ENCODE measurements around the gene AOC1.

The AOC1 gene

DNA sequence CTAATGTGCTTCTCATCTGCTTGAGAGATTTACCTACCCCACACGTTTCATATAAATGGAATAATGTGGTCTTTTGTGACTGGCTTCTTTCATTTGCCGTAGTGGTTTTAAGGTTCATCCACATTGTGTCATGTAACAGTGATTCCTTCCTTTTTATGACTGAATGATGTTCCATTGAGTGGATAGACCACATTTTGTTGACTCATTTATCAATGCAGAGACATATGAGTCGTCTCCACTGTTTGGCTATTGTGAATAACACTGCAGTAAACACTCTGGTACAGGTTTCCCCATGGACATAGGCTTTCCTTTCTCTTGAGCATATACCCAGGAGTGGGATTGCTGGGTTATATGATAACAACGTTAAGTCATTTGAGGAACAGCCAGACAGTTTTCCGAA is 2.0 kb upstream of the AOC1 start:
- Histone ChIP-seq H3K9me3 (ENCODE audit: control insufficient read depth, insufficient read depth, low read length) (no peaks in the 10 kb centered on the region), H3K4me1 (ENCODE audit: control insufficient read depth, insufficient read depth, low read length) (peaks cover 1% of the 10 kb centered on the region; the same call in 1 of the 2 replicates), H3K4me3 (ENCODE audit: low read length) (no peak overlapping the region), H3K36me3 (ENCODE audit: control insufficient read depth, insufficient read depth, low read length) (no peaks in the 10 kb centered on the region), H3K27me3 (ENCODE audit: control insufficient read depth, insufficient read depth, low read length) (no peaks in the 10 kb centered on the region), H3K27ac (ENCODE audit: low read length) (no peak overlapping the region)
- WGBS (ENCODE audit: insufficient coverage, insufficient read length): no CpG with 5 or more reads among the region's 5 CpGs
- DNase-seq (ENCODE audit: low read depth, low spot score): no peak

DNA sequence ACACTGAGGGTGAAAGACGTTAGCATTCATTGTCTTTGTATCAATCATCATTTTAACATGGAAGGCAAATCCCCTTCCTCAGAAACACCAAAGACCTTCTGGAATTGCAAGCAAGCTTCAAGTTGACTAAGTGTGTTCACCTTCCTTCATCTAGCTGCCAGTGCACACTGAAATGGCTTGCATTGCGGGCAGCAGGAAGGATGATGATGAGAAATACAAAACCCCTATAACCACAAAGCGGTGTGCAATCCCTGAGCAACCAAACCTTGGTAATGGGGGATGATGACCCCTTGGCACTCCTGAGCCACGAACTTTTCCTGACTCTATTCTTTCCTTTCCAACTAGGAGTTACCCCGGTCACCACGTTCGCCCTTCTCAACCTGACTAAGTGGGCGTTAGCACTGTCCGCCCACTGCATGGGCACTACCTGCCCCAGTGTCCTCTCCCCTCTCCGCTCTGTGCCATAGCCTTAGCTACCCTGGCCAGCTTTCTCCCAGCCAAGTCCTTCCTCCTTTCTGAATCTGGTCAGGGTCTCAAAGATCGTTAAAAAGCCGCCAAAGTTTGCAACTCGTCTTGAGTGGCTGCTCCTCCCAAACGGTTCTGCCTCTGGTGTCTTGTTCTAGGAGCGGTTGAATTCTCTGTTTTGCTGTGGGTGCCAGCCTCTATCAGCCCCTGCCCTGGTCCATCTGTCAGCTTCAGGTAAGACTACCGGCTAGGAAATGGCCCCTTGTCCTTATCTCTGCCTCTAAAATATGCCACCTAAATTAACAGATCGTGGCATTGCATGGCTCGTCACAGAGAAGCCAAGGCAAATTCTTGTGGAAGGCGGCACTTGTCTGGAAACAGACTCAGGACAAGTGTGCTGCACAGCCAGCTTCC is 586 bp upstream of the AOC1 start:
- no CpG with 5 or more reads among the region's 19 CpGs for WGBS (ENCODE audit: insufficient coverage, insufficient read length)
- no peaks in the 10 kb centered on the region for H3K27me3 ChIP-seq (ENCODE audit: control insufficient read depth, insufficient read depth, low read length)
- H3K4me1 ChIP-seq (ENCODE audit: control insufficient read depth, insufficient read depth, low read length): 0 out of 2 replicates have a peak, but pooled peaks cover 1% of the 10 kb centered on the region
- H3K27ac ChIP-seq (ENCODE audit: low read length): no peak overlapping the region
- no peak for DNase-seq (ENCODE audit: low read depth, low spot score)
- H3K9me3 ChIP-seq (ENCODE audit: control insufficient read depth, insufficient read depth, low read length): no peaks in the 10 kb centered on the region
- no peak overlapping the region for H3K4me3 ChIP-seq (ENCODE audit: low read length)
- no peaks in the 10 kb centered on the region for H3K36me3 ChIP-seq (ENCODE audit: control insufficient read depth, insufficient read depth, low read length)

DNA sequence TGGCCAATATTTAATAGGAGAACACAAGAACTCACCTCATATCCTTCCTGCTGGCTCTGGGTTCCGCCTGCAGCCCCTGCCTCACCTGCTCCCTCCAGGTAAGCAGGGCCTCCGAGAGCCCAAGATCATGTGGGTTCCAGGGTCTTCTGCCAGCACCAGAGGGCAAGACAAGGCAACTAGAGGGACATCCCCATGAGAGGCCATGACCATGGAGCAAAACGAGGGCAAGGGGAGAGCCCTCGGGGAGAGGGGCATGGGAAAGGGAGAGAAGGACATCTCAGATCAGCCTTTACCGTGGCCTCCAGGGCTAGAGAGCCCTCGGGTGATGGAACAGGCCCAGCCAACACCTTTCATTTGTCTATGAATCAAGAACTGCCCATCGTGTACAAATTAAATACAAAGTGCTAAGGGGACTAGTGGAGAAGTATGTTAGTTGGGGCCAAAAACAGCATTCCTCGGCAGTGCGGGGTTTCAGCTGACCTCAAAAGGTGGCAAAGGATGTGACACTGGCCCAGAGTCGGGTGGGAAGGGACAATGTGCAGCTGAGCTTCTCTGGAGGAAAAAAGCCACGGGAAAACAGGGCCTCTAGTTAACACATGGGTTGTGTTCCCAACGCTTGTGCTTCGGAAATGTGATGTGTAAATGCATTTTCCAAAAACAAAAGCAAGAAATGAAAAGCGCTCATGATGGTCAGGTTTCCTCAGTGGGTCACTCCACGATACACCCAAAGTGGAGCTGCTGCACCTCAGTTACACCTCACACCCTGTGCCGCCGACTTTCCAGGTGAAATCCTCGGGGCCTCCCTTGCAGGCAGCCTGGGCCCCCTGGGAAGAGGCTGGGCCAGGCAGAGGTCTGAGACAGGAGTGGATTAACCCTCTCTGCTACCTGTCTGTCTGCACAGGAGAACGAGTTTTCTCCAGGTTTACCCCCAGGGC is 2.0 kb downstream of the AOC1 start:
- no peaks in the 10 kb centered on the region for H3K36me3 ChIP-seq (ENCODE audit: control insufficient read depth, insufficient read depth, low read length)
- DNase-seq (ENCODE audit: low read depth, low spot score): no peak
- WGBS (ENCODE audit: insufficient coverage, insufficient read length): no CpG with 5 or more reads among the region's 19 CpGs
- 0 out of 2 replicates have a peak, but pooled peaks cover 1% of the 10 kb centered on the region for H3K4me1 ChIP-seq (ENCODE audit: control insufficient read depth, insufficient read depth, low read length)
- no peak overlapping the region for H3K4me3 ChIP-seq (ENCODE audit: low read length)
- no peaks in the 10 kb centered on the region for H3K9me3 ChIP-seq (ENCODE audit: control insufficient read depth, insufficient read depth, low read length)
- H3K27me3 ChIP-seq (ENCODE audit: control insufficient read depth, insufficient read depth, low read length): no peaks in the 10 kb centered on the region
- H3K27ac ChIP-seq (ENCODE audit: low read length): no peak overlapping the region

DNA sequence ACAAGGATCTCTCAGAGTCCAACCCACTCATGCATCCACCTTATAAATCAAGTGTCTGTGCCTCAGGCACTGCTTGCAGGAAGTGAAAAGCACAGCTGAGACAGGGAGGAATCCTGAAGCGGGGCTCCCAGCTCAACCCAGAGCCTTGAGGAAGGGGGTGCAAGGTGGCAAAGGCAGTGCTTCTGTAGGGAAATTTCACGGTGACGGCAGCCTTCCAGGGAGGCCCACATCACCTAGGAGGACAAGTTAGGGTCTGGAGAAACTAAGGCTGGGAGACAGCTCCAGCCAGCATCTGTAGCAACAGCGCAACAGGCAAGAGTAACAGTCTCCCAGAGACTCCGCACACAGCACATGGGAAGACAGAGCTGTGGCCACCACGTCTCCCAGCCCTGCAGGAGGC is 2.7 kb downstream of the AOC1 start:
- H3K9me3 ChIP-seq (ENCODE audit: control insufficient read depth, insufficient read depth, low read length): no peaks in the 10 kb centered on the region
- no CpG with 5 or more reads among the region's 6 CpGs for WGBS (ENCODE audit: insufficient coverage, insufficient read length)
- H3K4me1 ChIP-seq (ENCODE audit: control insufficient read depth, insufficient read depth, low read length): 0 out of 2 replicates have a peak, but pooled peaks cover 1% of the 10 kb centered on the region
- no peak overlapping the region for H3K27ac ChIP-seq (ENCODE audit: low read length)
- no peaks in the 10 kb centered on the region for H3K27me3 ChIP-seq (ENCODE audit: control insufficient read depth, insufficient read depth, low read length)
- H3K36me3 ChIP-seq (ENCODE audit: control insufficient read depth, insufficient read depth, low read length): no peaks in the 10 kb centered on the region
- no peak overlapping the region for H3K4me3 ChIP-seq (ENCODE audit: low read length)
- DNase-seq (ENCODE audit: low read depth, low spot score): no peak

- WGBS (ENCODE audit: insufficient coverage, insufficient read length): no CpG with 5 or more reads among the region's 9 CpGs
- Histone ChIP-seq H3K27ac (ENCODE audit: low read length) (no peak overlapping the region), H3K27me3 (ENCODE audit: control insufficient read depth, insufficient read depth, low read length) (no peaks in the 10 kb centered on the region)
Observed at GRCh38 chr7:150855476-150856302, 3.4 kb downstream of the AOC1 start.

DNA sequence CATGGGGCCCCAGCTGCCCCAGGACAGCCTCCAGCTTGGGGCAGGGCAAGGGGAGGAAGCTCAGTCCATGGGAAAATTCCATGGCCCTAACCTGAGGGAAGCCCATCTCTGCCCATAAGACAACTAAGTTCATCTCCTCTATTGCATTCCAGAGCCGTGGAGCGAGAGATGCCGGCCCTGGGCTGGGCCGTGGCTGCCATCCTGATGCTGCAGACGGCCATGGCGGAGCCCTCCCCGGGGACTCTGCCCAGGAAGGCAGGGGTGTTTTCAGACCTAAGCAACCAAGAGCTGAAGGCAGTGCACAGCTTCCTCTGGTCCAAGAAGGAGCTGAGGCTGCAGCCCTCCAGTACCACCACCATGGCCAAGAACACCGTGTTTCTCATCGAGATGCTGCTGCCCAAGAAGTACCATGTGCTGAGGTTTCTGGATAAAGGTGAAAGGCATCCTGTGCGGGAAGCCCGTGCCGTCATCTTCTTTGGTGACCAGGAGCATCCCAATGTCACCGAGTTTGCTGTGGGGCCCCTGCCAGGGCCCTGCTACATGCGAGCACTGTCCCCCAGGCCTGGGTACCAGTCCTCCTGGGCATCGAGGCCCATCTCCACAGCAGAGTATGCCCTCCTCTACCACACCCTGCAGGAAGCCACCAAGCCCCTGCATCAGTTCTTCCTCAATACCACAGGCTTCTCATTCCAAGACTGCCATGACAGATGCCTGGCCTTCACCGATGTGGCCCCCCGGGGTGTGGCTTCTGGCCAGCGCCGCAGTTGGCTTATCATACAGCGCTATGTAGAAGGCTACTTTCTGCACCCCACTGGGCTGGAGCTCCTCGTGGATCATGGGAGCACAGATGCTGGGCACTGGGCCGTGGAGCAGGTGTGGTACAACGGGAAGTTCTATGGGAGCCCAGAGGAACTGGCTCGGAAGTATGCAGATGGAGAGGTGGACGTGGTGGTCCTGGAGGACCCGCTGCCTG is 4.3 kb downstream of the AOC1 start:
- Histone ChIP-seq H3K4me3 (ENCODE audit: low read length) (no peak overlapping the region), H3K9me3 (ENCODE audit: control insufficient read depth, insufficient read depth, low read length) (no peaks in the 10 kb centered on the region), H3K4me1 (ENCODE audit: control insufficient read depth, insufficient read depth, low read length) (0 out of 2 replicates have a peak, but pooled peaks cover 1% of the 10 kb centered on the region), H3K27me3 (ENCODE audit: control insufficient read depth, insufficient read depth, low read length) (no peaks in the 10 kb centered on the region), H3K27ac (ENCODE audit: low read length) (no peak overlapping the region), H3K36me3 (ENCODE audit: control insufficient read depth, insufficient read depth, low read length) (no peaks in the 10 kb centered on the region)
- no CpG with 5 or more reads among the region's 26 CpGs for WGBS (ENCODE audit: insufficient coverage, insufficient read length)
- no peak for DNase-seq (ENCODE audit: low read depth, low spot score)

More at GRCh38 chr7:150855476-150856302, 3.4 kb downstream of the AOC1 start:
- no peak overlapping the region for H3K4me3 ChIP-seq (ENCODE audit: low read length)
- no peak for DNase-seq (ENCODE audit: low read depth, low spot score)
- H3K36me3 ChIP-seq (ENCODE audit: control insufficient read depth, insufficient read depth, low read length): no peaks in the 10 kb centered on the region
- no peaks in the 10 kb centered on the region for H3K9me3 ChIP-seq (ENCODE audit: control insufficient read depth, insufficient read depth, low read length)
- H3K4me1 ChIP-seq (ENCODE audit: control insufficient read depth, insufficient read depth, low read length): 0 out of 2 replicates have a peak, but pooled peaks cover 1% of the 10 kb centered on the region

GRCh38 chr7:150857276-150858055 is 5.1 kb downstream of the AOC1 start:
- no peak overlapping the region for H3K4me3 ChIP-seq (ENCODE audit: low read length)
- H3K27me3 ChIP-seq (ENCODE audit: control insufficient read depth, insufficient read depth, low read length): no peaks in the 10 kb centered on the region
- WGBS (ENCODE audit: insufficient coverage, insufficient read length): no CpG with 5 or more reads among the region's 43 CpGs
- H3K36me3 ChIP-seq (ENCODE audit: control insufficient read depth, insufficient read depth, low read length): no peaks in the 10 kb centered on the region
- no peaks in the 10 kb centered on the region for H3K9me3 ChIP-seq (ENCODE audit: control insufficient read depth, insufficient read depth, low read length)
- no peaks in the 10 kb centered on the region for H3K4me1 ChIP-seq (ENCODE audit: control insufficient read depth, insufficient read depth, low read length)
- no peak overlapping the region for H3K27ac ChIP-seq (ENCODE audit: low read length)
- DNase-seq (ENCODE audit: low read depth, low spot score): no peak

DNA sequence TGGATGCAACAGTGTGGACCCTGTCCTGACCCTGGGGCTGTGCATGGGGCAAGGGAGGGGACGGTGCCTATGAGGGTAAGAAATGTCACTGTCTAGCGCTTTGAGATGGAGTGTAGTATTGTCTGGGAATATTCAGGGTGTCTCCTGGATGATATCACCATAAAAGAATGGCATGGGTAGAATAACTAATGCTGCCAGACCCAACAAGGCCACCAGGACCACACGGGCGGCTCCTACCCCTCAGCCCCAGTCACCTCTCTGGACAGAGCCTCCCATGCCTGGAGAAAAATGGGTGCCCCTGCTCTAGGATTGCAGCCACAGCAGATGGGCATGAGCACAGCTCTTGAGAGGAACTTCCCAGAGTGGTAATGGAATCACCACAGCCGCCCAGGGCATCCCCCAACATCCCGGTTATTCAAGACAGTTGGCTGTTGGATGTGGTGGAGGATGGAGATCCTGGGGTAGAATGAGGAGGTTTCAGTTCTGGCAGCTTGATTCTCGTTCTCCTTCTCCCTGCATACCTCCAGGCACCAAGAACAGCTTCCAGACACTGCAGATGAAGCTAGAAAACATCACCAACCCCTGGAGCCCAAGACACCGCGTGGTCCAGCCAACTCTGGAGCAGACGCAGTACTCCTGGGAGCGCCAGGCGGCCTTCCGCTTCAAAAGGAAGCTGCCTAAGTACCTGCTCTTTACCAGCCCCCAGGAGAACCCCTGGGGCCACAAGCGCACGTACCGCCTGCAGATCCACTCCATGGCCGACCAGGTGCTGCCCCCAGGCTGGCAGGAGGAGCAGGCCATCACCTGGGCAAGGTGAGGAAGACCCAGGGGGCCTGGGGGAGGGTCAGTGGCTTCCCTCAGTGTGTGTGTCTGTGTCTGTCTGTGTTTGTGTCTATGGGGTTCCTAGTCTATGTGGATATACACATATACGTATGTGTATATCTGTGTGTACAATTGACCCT is 6.2 kb downstream of the AOC1 start:
- Histone ChIP-seq H3K27me3 (ENCODE audit: control insufficient read depth, insufficient read depth, low read length) (no peaks in the 10 kb centered on the region), H3K4me1 (ENCODE audit: control insufficient read depth, insufficient read depth, low read length) (no peaks in the 10 kb centered on the region), H3K27ac (ENCODE audit: low read length) (no peak overlapping the region), H3K9me3 (ENCODE audit: control insufficient read depth, insufficient read depth, low read length) (no peaks in the 10 kb centered on the region), H3K4me3 (ENCODE audit: low read length) (no peak overlapping the region), H3K36me3 (ENCODE audit: control insufficient read depth, insufficient read depth, low read length) (no peaks in the 10 kb centered on the region)
- no CpG with 5 or more reads among the region's 18 CpGs for WGBS (ENCODE audit: insufficient coverage, insufficient read length)
- DNase-seq (ENCODE audit: low read depth, low spot score): no peak
